IPS-15b (cell line): Measurements from ENCODE around the gene KRT6B.
"Not testable (repeated sequence)": the region's sequence is repeated elsewhere in the genome, so short reads cannot be mapped to it uniquely, and the experiment has no call there.

ENCODE experiments used
- H3K27me3 ChIP-seq: one replicate; pipeline ENCODE4 v1.6.1; 2013; ENCODE audit warnings: low read length; ENCODE audit not compliant: control insufficient read depth, insufficient read depth
- H3K36me3 ChIP-seq: one replicate; pipeline ENCODE4 v1.6.1; 2013; ENCODE audit warnings: low read length; ENCODE audit not compliant: control insufficient read depth, insufficient read depth
- H3K4me1 ChIP-seq: one replicate; pipeline ENCODE4 v1.6.1; 2013; ENCODE audit warnings: mild to moderate bottlenecking, low read length; ENCODE audit not compliant: control insufficient read depth, insufficient read depth
- H3K4me3 ChIP-seq: one replicate; pipeline ENCODE4 v1.5.1; 2013; ENCODE audit warnings: low read depth, low read length
- H3K9ac ChIP-seq: one replicate; pipeline ENCODE4 v1.6.1; 2013; ENCODE audit warnings: low read depth, mild to moderate bottlenecking, low read length
- H3K9me3 ChIP-seq: one replicate; pipeline ENCODE4 v1.6.1; 2013; ENCODE audit warnings: mild to moderate bottlenecking, low read length; ENCODE audit not compliant: control insufficient read depth, insufficient read depth

Gene KRT6B

GRCh38 chr12:52461693-52462092 lies 9.7 kb upstream of the KRT6B start:
- H3K4me1 ChIP-seq: no peaks in the 10 kb centered on the region
- H3K36me3 ChIP-seq: no peaks in the 10 kb centered on the region
- no peak overlapping the region for H3K4me3 ChIP-seq
- H3K9ac ChIP-seq: no peak overlapping the region
- H3K9me3 ChIP-seq: no peaks in the 10 kb centered on the region
- no peaks in the 10 kb centered on the region for H3K27me3 ChIP-seq

GRCh38 chr12:52458861-52459260 lies 6.9 kb upstream of the KRT6B start:
- H3K4me3 ChIP-seq: no peak overlapping the region
- no peaks in the 10 kb centered on the region for H3K36me3 ChIP-seq
- no peaks in the 10 kb centered on the region for H3K9me3 ChIP-seq
- H3K9ac ChIP-seq: no peak overlapping the region
- peaks cover 4% of the 10 kb centered on the region for H3K4me1 ChIP-seq
- no peaks in the 10 kb centered on the region for H3K27me3 ChIP-seq

GRCh38 chr12:52455821-52456220 lies 3.9 kb upstream of the KRT6B start:
- Histone ChIP-seq H3K36me3 (no peaks in the 10 kb centered on the region), H3K4me3 (no peak overlapping the region), H3K9me3 (no peaks in the 10 kb centered on the region), H3K27me3 (no peaks in the 10 kb centered on the region), H3K4me1 (peaks cover 4% of the 10 kb centered on the region), H3K9ac (no peak overlapping the region)

- H3K4me3 ChIP-seq: no peak overlapping the region
- H3K27me3 ChIP-seq: no peaks in the 10 kb centered on the region
- no peaks in the 10 kb centered on the region for H3K36me3 ChIP-seq
- H3K4me1 ChIP-seq: peaks cover 4% of the 10 kb centered on the region
- no peak overlapping the region for H3K9ac ChIP-seq
- H3K9me3 ChIP-seq: no peaks in the 10 kb centered on the region
These were observed 2.7 kb upstream of the KRT6B start for GRCh38 chr12:52454411-52455201.

- Histone ChIP-seq H3K9ac (no peak overlapping the region), H3K27me3 (no peaks in the 10 kb centered on the region), H3K4me3 (no peak overlapping the region), H3K9me3 (no peaks in the 10 kb centered on the region), H3K4me1 (no peaks in the 10 kb centered on the region), H3K36me3 (no peaks in the 10 kb centered on the region)
These were observed 3.7 kb downstream of the KRT6B start for GRCh38 chr12:52448228-52448627.

- not testable (repeated sequence) for H3K27me3 ChIP-seq, H3K9me3 ChIP-seq, H3K9ac ChIP-seq, H3K4me1 ChIP-seq, H3K4me3 ChIP-seq, H3K36me3 ChIP-seq
These were observed 4.8 kb downstream of the KRT6B start for GRCh38 chr12:52447196-52447595.

GRCh38 chr12:52446367-52447045 lies 5.4 kb downstream of the KRT6B start:
- H3K9me3 ChIP-seq: no peaks in the 10 kb centered on the region
- no peaks in the 10 kb centered on the region for H3K27me3 ChIP-seq
- no peaks in the 10 kb centered on the region for H3K36me3 ChIP-seq
- H3K4me1 ChIP-seq: peaks cover 7% of the 10 kb centered on the region
- no peak overlapping the region for H3K9ac ChIP-seq
- H3K4me3 ChIP-seq: no peak overlapping the region

GRCh38 chr12:52445876-52446275 lies 6.1 kb downstream of the KRT6B start:
- Histone ChIP-seq H3K9me3 (no peaks in the 10 kb centered on the region), H3K4me3 (no peak overlapping the region), H3K9ac (no peak overlapping the region), H3K27me3 (no peaks in the 10 kb centered on the region), H3K36me3 (no peaks in the 10 kb centered on the region), H3K4me1 (peaks cover 7% of the 10 kb centered on the region)

- no peak overlapping the region for H3K9ac ChIP-seq
These were observed 7.0 kb downstream of the KRT6B start for GRCh38 chr12:52444647-52445595.

GRCh38 chr12:52443966-52444365 lies 8.0 kb downstream of the KRT6B start:
- Histone ChIP-seq H3K4me1 (peaks cover 7% of the 10 kb centered on the region), H3K9me3 (no peaks in the 10 kb centered on the region), H3K36me3 (no peaks in the 10 kb centered on the region), H3K9ac (no peak overlapping the region), H3K4me3 (no peak overlapping the region), H3K27me3 (no peaks in the 10 kb centered on the region)

More at GRCh38 chr12:52444647-52445595, 7.0 kb downstream of the KRT6B start:
- Histone ChIP-seq H3K4me3 (no peak overlapping the region), H3K36me3 (no peaks in the 10 kb centered on the region), H3K9me3 (no peaks in the 10 kb centered on the region), H3K27me3 (no peaks in the 10 kb centered on the region), H3K4me1 (peaks cover 7% of the 10 kb centered on the region)

GRCh38 chr12:52442600-52443061 lies 9.3 kb downstream of the KRT6B start:
- no peak overlapping the region for H3K4me3 ChIP-seq
- no peak overlapping the region for H3K9ac ChIP-seq
- no peaks in the 10 kb centered on the region for H3K27me3 ChIP-seq
- no peaks in the 10 kb centered on the region for H3K36me3 ChIP-seq
- H3K4me1 ChIP-seq: peaks cover 7% of the 10 kb centered on the region
- H3K9me3 ChIP-seq: no peaks in the 10 kb centered on the region
